MCF 10A (cell line): ENCODE measurements around the gene SLC22A2. TPM values are rescaled to one million over a fixed set of nuclear protein-coding genes. Genes with fewer than 3 reads are reported as not detected.

ENCODE experiments used
- BruUV-seq: library from RNA; stranded (reverse); fragments of 400-500 nt; replicated peaks from 2 replicates; lab custom pipeline; 2021; lab: Mats Ljungman, UMichigan
- CTCF ChIA-PET: fragments of 300-600 bp; sonication (Branson Sonifier 250); formaldehyde crosslinking; extraction: SDS; loops from one replicate; lab custom pipeline; 2021; ENCODE audit warnings: antibody characterized with exemption, inconsistent platforms; lab: Yijun Ruan, JAX
- POLR2A ChIA-PET: fragments of 300-600, 350-650 bp; sonication (Branson Sonifier 250); formaldehyde crosslinking; extraction: SDS; loops from one replicate; lab custom pipeline; 2020; ENCODE audit warnings: antibody characterized with exemption, inconsistent platforms; lab: Yijun Ruan, JAX
- DNase-seq: peaks from one replicate; pipeline ENCODE4 v3.0.0-alpha.2; 2018; ENCODE audit not compliant: unreplicated experiment
- H3K27ac Mint-ChIP-seq: one replicate; pipeline ENCODE4 v1.8.0; 2022; ENCODE audit warnings: mild to moderate bottlenecking, low read depth, mixed read lengths; ENCODE audit not compliant: unreplicated experiment
- H3K27me3 Mint-ChIP-seq: one replicate; pipeline ENCODE4 v1.8.0; 2022; ENCODE audit warnings: mixed read lengths; ENCODE audit not compliant: insufficient read depth, unreplicated experiment
- H3K36me3 Mint-ChIP-seq: one replicate; pipeline ENCODE4 v1.8.0; 2022; ENCODE audit warnings: mild to moderate bottlenecking, moderate library complexity, mixed read lengths; ENCODE audit not compliant: insufficient read depth, unreplicated experiment
- H3K4me1 Mint-ChIP-seq: one replicate; pipeline ENCODE4 v1.8.0; 2022; ENCODE audit warnings: mixed read lengths; ENCODE audit not compliant: insufficient read depth, unreplicated experiment
- H3K4me3 Mint-ChIP-seq: one replicate; pipeline ENCODE4 v1.8.0; 2022; ENCODE audit warnings: mild to moderate bottlenecking, moderate library complexity, mixed read lengths; ENCODE audit not compliant: unreplicated experiment
- H3K9me3 Mint-ChIP-seq: one replicate; pipeline ENCODE4 v1.8.0; 2022; ENCODE audit warnings: mixed read lengths; ENCODE audit not compliant: unreplicated experiment
- intact Hi-C: fragments of 100-400 bp; cut with micrococcal nuclease; formaldehyde crosslinking; loops from 2 replicates; pipeline ENCODE4 v1.14.1; 2022
- total RNA-seq: library from RNA; stranded (reverse); gene quantifications from 2 replicates; pipeline ENCODE4 v1.2.3, GENCODE V29; 2022
- TF ChIP-seq, protein P1 (sequence below): fragments of 200-600 bp; IDR thresholded peaks from one replicate; pipeline ENCODE4 v1.8.0; 2022; ENCODE audit warnings: antibody characterized with exemption, mild to moderate bottlenecking; ENCODE audit not compliant: unreplicated experiment

Gene SLC22A2
- total RNA-seq, 1 experiment from 2014 or later, result not detected

DNA sequence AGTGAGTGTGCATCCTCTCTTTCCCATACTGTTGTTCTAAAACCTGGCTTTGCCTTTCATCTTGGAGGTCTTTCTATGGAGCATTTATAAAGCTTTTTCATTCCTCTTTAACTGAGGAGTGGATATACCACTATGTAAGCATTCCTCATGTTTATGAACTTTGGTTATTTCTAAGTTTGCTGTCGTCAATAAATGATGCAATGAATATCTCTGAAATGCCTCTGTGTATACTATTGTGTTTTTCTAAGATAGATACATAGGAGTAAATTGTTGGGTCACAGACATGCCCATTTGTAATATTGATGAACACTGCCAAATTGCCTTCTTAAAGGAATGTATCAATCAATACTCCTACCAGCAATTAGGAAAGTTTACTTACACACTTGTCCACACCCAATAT lies 53.9 kb downstream of the SLC22A2 start:
- no peaks in the 10 kb centered on the region for H3K36me3 Mint-ChIP-seq
- ChIA-PET POLR2A (interaction anchor here (1.4 kb wide), 1 partner anchor 116 kb away, joined by 3 read pairs; no protein-coding TSS in a partner anchor), CTCF (interaction anchor here (0.7 to 2.5 kb wide), 2 partner anchors 16 to 341 kb away, joined by 5 to 8 read pairs; no protein-coding TSS in a partner anchor)
- no peaks in the 10 kb centered on the region for H3K27me3 Mint-ChIP-seq
- H3K27ac Mint-ChIP-seq, result no peak overlapping the region
- no peak for DNase-seq
- no peaks in the 10 kb centered on the region for H3K4me1 Mint-ChIP-seq
- BruUV-seq, result no TSS peak
- TF ChIP-seq, protein P1, sequence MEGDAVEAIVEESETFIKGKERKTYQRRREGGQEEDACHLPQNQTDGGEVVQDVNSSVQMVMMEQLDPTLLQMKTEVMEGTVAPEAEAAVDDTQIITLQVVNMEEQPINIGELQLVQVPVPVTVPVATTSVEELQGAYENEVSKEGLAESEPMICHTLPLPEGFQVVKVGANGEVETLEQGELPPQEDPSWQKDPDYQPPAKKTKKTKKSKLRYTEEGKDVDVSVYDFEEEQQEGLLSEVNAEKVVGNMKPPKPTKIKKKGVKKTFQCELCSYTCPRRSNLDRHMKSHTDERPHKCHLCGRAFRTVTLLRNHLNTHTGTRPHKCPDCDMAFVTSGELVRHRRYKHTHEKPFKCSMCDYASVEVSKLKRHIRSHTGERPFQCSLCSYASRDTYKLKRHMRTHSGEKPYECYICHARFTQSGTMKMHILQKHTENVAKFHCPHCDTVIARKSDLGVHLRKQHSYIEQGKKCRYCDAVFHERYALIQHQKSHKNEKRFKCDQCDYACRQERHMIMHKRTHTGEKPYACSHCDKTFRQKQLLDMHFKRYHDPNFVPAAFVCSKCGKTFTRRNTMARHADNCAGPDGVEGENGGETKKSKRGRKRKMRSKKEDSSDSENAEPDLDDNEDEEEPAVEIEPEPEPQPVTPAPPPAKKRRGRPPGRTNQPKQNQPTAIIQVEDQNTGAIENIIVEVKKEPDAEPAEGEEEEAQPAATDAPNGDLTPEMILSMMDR, result no peak
- peaks cover 21% of the 10 kb centered on the region for H3K9me3 Mint-ChIP-seq
- no peak overlapping the region for H3K4me3 Mint-ChIP-seq
- intact Hi-C loops, result no loop called here

DNA sequence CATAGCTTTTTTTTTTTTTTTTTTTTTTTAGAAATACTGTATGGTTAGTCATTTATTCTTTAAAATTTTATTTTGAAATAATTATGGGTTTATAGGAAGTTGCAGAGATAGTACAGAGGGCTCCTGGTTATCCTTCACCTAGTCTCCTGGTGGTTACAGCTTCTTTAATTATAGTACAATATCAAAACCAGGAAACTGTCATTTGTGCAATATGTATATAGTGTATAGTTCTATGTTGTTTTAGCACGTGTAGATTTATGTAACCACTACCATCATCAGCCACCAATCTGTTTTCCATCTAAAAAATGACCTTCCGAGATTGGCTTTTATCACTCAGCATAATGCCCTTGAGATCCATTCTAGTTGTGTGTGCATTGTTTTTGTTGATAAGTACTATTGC lies 54.7 kb downstream of the SLC22A2 start:
- ChIA-PET CTCF (interaction anchor here (0.5 to 2.5 kb wide), 3 partner anchors 17 to 953 kb away, joined by 3 to 8 read pairs (median 3); no protein-coding TSS in a partner anchor), POLR2A (no interaction called here)
- TF ChIP-seq, protein P1, result no peak
- no peaks in the 10 kb centered on the region for H3K36me3 Mint-ChIP-seq
- no TSS peak for BruUV-seq
- DNase-seq, result no peak
- H3K4me3 Mint-ChIP-seq, result no peak overlapping the region
- peaks cover 21% of the 10 kb centered on the region for H3K9me3 Mint-ChIP-seq
- no peak overlapping the region for H3K27ac Mint-ChIP-seq
- peaks cover under 1% of the 10 kb centered on the region for H3K4me1 Mint-ChIP-seq
- intact Hi-C loops, result no loop called here
- no peaks in the 10 kb centered on the region for H3K27me3 Mint-ChIP-seq

DNA sequence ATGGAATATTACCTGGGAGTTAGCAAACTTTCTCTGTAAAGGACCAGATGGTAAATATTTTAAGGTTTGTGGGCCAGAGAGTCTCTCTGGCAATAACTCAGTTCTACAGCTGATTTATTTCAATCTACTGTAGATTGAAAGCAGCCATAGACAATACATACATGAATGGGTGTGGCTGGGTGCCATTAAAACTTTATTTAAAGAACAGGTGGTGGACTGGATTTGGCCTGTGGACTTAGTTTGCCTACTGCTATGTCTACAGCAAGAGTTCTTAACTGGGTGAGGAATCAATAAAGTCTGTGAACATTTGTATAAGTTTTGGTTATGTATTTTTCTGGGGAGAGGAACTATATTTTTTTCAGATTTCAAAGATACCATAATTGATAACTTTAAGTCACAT lies 55.1 kb downstream of the SLC22A2 start:
- H3K36me3 Mint-ChIP-seq, result no peaks in the 10 kb centered on the region
- no peak overlapping the region for H3K4me3 Mint-ChIP-seq
- no TSS peak for BruUV-seq
- ChIA-PET CTCF (interaction anchor here (0.5 to 0.8 kb wide), 3 partner anchors 174 to 953 kb away, joined by 3 read pairs; no protein-coding TSS in a partner anchor), POLR2A (interaction anchor here (1.3 kb wide), 1 partner anchor 14 kb away, joined by 3 read pairs; no protein-coding TSS in a partner anchor)
- no peak overlapping the region for H3K27ac Mint-ChIP-seq
- intact Hi-C loops, result no loop called here
- peaks cover 16% of the 10 kb centered on the region for H3K9me3 Mint-ChIP-seq
- no peak for DNase-seq
- TF ChIP-seq, protein P1, result no peak
- no peaks in the 10 kb centered on the region for H3K27me3 Mint-ChIP-seq
- H3K4me1 Mint-ChIP-seq, result peaks cover 4% of the 10 kb centered on the region

DNA sequence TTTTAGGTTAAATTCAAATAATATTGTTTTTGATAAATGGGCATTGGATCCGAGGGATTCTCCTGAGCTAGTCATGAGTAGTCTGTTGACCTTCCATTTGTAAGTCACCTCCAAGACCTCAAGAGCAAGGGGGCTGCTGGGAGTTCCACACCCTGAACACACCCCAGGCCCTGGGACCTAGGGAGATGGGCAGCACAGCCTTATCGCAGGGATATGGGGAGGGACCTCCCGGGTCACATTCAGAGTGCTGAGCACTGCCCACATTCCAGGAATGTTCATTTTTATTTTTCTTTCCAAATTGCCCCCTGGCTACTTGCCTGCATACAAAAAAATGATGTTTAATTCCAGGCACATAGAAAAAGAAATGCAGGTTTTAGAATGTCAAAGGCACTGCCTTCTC lies 55.5 kb downstream of the SLC22A2 start:
- POLR2A ChIA-PET, result interaction anchor here (1.3 kb wide), 1 partner anchor 13 kb away, joined by 3 read pairs; no protein-coding TSS in a partner anchor
- DNase-seq, result no peak
- Mint-ChIP-seq H3K4me1 (peaks cover 5% of the 10 kb centered on the region), H3K36me3 (no peaks in the 10 kb centered on the region), H3K4me3 (no peak overlapping the region), H3K27me3 (no peaks in the 10 kb centered on the region), H3K27ac (no peak overlapping the region), H3K9me3 (peaks cover 12% of the 10 kb centered on the region)
- CTCF ChIA-PET, result interaction anchor here (0.7 to 0.8 kb wide), 2 partner anchors 174 to 952 kb away, joined by 3 read pairs; no protein-coding TSS in a partner anchor
- intact Hi-C loops, result no loop called here
- BruUV-seq, result no TSS peak
- TF ChIP-seq, protein P1, result no peak
